Kidney glomerular epithelial cell (primary cell): Measurements from ENCODE around the gene TXK.
"Not testable (repeated sequence)": the region's sequence is repeated elsewhere in the genome, so short reads cannot be mapped to it uniquely, and the experiment has no call there.

Experiments used
- DNase-seq: peaks from one replicate; lab custom pipeline; 2025; lab: John Stamatoyannopoulos, UW

The TXK gene

DNA sequence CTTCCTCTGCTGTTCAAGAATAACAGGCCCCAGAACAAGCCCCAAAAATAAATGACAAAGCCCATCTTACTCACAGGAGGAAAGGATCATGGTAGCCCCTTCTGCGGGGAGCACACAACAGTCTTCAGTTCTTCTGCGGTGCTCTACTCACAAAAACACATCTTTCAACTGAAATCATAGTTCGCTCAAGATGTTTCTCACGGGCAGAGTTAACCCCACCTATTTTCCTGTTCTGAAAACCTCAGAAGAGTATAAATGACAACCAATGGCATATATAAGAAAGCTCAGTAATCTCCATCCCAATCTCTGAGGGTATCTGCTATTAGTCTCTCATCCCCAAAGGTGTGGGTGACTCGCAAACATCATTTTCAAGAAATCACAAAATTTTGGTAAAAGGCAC lies at the start of gene TXK:
Gene TXK (minus strand): TSS at position 170 of the 400 bp plus-strand sequence. CDS start 80 bp downstream, at position 90.
- no peak for DNase-seq

- no peak for DNase-seq
These were observed 46.2 kb upstream of the TXK start for GRCh38 chr4:48180234-48180633.

GRCh38 chr4:48178931-48179330 lies 44.9 kb upstream of the TXK start:
- no peak for DNase-seq

DNA sequence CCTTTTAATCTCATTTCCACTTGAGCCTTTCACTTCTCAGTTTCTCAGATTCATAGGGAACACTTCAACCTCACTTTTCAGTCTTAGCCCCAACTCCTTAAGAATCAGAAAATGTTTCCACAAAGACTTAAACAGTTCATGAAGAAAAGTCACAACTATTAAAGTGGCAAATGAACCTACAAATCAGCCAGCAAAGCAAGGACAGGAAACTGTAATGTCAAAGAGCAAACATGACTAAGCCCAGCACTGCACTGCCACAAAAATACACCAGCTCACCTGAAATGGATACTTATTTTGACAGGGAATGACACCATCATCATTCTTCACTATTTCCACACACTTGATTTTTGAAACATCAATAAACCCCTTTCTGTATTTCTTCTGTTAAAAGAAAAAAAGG lies 41.8 kb upstream of the TXK start:
- no peak for DNase-seq

DNA sequence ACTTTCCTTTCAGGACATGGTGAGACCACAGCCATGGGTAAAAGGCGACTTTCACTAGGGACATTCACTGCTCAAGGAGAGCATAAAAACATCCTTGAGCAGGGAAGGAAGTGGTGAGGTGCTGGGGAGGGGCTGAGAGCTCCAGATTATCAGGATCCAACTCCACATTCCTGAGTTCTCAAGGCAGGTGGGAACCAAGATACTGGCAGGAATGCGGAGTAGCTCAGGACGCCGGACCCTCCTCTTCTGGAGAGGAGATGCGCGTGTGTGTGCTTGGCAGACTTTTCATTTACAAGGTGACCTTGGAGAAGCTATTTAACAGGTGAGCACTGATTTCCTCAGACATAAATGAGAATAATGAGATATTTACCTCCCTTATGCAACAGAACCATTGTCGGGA lies 41.3 kb upstream of the TXK start:
- no peak for DNase-seq

GRCh38 chr4:48173056-48173991 lies 39.3 kb upstream of the TXK start:
- DNase-seq, result peak; percentile 68

GRCh38 chr4:48172651-48173050 lies 38.6 kb upstream of the TXK start:
- DNase-seq, result no peak

DNA sequence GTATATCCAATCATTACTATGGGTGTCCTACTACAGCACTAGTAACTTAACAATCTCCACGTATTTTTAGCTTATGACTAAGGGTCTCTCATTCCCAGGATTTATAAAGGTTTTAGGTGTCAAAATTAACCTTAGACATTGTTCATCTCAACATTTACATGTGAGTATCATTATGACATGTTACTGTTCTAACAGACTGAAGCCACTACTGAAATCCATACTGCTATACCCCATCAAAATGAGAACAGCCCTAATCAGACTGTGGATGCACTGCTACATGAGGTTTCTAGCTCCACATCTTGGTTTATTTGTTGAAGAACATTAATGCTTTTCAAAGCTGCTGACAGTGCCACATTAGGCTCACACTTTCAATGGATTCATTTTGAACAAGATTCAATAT lies 35.6 kb upstream of the TXK start:
- DNase-seq, result no peak

- no peak for DNase-seq
These were observed 33.7 kb upstream of the TXK start for GRCh38 chr4:48167538-48168263.

DNA sequence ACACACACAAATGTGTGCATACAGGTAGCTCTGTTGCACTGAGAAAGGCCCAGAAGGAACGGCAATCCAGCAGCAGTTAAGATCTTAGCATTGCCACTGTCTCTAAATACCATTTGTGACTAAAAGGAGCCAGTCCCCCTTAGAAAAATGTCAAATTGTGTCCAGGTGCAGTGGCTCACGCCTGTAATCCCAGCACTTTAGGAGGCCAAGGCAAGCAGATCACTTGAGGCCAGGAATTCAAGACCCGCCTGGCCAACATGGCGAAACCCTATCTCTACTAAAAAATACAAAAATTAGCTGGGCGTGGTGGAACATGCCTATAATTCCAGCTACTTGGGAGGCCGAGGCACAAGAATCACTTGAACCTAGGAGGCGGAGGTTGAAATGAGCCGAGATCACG lies 30.5 kb upstream of the TXK start:
- DNase-seq, result not testable (repeated sequence)

- DNase-seq, result no peak
These were observed 29.7 kb upstream of the TXK start for GRCh38 chr4:48163746-48164145.

DNA sequence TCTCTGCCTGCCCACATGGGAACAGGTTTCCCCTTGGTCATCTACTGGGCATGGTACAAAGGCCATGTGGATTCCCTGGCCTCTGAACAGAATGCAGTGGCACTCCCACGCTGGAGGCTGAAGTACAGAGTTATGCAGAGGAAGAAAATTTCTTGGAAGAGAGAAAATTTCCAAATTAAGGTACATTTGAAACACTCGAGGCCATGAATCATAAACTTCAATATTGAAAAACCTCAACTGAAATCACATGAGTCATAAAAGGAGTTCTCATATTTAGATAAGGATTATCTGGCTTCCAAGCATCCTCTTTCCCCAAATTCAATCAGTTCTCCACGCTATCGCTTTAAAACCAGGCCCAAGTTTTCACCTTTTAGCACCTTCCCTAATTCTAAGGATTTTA lies 28.1 kb upstream of the TXK start:
- DNase-seq, result no peak

- DNase-seq, result no peak
These were observed 23.2 kb upstream of the TXK start for GRCh38 chr4:48157271-48157670.

GRCh38 chr4:48156423-48156822 lies 22.4 kb upstream of the TXK start:
- no peak for DNase-seq

DNA sequence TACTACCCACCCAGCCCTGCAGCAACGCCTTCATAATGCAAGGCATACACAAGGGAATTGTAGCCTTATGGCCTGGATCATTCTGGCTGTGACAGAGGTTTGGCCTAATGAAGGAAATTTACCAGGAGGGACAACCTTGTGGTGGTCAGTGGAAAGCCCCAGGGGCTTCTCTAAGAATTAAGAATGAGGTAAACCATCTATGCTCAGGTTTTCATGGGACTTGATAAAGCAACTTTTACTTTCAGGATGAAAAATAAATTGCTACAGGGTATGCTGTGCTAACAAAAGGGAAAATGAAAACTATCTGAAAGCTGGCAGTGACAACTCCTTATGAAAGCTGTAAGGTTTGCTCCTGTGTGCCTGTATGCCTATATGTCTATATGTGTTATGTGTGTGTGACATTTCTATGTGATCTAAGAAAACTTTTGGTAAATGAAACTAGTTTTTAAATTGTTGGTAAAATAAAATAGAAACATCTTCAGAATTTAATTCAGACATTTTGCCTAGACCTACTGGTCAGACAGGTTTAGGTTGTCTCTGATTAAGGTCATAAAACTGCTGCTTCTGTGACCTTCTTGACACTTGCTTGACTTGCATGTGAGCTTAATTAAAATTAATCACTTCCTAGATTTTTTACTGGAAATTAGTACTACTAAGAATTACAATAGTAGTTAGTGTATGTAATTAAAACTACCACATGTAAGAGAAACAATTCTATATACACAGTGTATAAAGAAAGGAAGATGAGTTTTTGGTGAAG lies 19.9 kb upstream of the TXK start:
- DNase-seq, result no peak

- no peak for DNase-seq
These were observed 18.2 kb upstream of the TXK start for GRCh38 chr4:48152259-48152658.

DNA sequence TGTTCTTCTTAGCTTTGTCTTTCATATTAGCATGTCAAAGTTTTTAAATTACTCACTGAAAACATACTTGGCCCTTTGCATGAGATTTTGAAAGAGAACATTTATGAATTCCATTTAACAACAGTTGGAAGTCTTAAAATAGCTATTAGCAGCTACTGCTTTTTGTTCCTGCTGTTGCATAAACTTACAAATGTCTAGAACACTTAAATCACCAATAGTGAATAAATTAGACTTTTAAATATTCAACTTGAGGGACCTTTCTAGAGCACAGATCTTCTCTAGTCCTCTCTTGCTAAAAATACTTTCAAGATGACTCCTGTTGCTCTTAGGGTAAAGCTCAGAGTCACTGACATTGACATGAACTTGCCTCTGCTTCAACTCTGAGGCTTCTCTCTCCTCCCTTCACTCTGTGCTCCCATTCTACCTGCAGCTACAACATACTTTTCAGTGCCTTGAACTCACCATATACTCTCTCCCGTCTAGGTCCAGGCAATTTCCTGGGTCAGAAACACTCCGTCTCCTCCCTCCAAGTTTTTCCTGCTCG lies 15.8 kb upstream of the TXK start:
- no peak for DNase-seq

DNA sequence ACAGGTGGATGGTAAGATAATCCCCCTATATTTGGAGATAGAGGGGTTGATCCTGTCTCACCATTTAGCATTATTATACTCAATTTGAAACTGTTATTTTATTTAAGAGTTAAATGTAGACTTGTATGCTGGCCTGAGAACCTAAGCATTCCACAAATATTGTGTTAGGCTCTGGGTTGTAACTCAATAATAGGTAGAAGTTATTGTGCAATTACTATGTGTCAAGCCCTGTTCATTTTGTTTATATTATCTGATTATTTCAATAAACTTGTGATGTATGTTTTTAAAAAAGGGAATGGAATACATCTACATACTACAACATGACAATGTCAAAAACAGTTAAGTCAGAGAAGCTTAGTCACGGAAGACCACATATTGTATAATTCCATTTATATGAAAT lies 13.6 kb upstream of the TXK start:
- DNase-seq, result no peak

DNA sequence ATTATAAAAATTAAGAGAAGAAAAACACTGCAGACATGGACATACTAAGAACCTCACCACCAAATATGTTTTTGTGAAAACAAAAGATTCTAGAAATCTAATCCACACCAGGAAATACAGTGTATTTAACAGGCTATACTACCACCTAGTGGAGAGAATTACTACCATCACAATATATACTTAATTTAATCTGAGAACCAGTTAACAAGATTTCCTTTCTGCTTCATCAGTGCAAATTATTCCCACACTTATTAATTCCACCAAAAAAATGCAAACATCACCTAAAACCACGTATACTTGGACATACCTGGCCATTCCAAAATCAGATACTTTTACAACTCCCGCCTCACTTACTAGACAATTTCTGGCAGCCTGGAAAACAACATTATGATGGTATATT lies 7.0 kb upstream of the TXK start:
- peak; percentile 49 for DNase-seq

DNA sequence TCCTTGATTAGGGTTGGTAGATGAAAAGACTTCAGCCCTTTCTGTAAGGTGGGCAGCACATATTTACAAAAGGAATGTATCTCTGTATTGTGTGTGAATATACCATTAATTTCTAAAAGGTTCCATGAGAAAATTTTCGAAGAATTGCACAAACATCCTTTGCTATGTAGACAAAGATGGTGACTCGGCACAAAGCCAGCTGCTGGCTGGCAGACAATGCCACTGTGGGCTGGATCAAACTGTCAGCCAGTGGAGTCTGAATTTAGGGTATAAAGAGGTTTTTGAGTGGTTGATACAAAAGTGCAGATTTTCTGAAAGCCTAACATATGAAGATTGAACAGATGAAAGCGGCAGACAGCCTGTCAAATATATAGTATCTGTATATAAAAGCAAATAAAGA lies 5.6 kb upstream of the TXK start:
- peak; percentile 21 for DNase-seq

DNA sequence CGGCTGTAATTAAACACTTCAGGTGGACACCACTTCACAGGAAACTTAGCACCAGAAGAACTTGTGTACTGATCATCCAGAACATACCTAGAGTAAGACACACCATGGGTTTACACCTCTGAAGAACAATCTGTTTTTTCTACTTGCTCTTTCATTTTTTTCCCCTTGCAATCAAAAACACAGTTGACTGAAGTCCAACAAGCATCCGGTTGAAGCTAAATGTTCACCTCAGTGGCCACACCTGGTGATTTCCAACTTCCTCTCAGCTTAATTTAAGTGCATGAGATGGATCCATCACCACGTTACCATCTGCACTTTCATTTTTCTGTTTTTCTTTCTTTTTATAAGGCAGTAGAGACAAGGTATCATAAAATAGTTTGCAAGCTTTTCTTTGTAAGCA lies 4.9 kb upstream of the TXK start:
- no peak for DNase-seq

DNA sequence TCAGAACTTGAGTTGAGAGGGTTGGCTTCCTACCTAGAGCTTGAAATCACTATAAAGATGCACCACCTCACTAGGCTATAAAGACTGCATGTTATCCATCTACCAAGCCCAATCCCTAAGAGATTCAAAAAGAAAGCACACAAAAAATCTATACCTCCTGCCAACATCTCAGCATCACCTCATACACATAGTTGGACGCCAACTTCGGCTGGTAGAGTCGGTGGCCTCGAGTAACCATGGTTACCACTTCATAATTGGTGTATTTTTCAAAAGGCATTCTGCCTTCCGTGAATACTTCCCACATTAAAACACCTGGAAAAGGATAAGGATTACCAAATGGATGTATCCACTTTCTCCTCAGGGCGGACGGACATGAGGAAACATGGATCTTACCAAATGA lies 4.5 kb upstream of the TXK start:
- DNase-seq, result no peak
